Adipocyte (in vitro differentiated cells): Measurements from ENCODE around the gene TMEM132A.
A peak's percentile ranks its signal among the peaks of the same experiment; 100 is the strongest.

Experiments
- DNase-seq: peaks from one replicate; pipeline ENCODE4 v3.0.0-alpha.2; 2015; ENCODE audit warnings: low read depth
- H3K27me3 ChIP-seq: replicated peaks from 2 replicates; pipeline ENCODE4 v1.7.0; 2013; ENCODE audit warnings: mild to moderate bottlenecking, low read length, moderate library complexity; ENCODE audit not compliant: control insufficient read depth, insufficient read depth
- H3K36me3 ChIP-seq: 2 replicates; pipeline ENCODE4 v1.7.0; 2013; ENCODE audit warnings: low read length, mild to moderate bottlenecking, moderate library complexity; ENCODE audit not compliant: control insufficient read depth, insufficient read depth, severe bottlenecking
- H3K4me1 ChIP-seq: 2 replicates; pipeline ENCODE4 v1.7.0; 2013; ENCODE audit warnings: mild to moderate bottlenecking, low read length, moderate library complexity; ENCODE audit not compliant: control insufficient read depth, insufficient read depth
- H3K4me3 ChIP-seq: 2 replicates; pipeline ENCODE4 v1.7.0; 2013; ENCODE audit warnings: mild to moderate bottlenecking, low read length, moderate library complexity
- H3K9ac ChIP-seq: 2 replicates; pipeline ENCODE4 v1.7.0; 2013; ENCODE audit warnings: mild to moderate bottlenecking, low read length, moderate library complexity
- H3K9me3 ChIP-seq: 2 replicates; pipeline ENCODE4 v1.7.0; 2013; ENCODE audit warnings: mild to moderate bottlenecking, low read length, moderate library complexity; ENCODE audit not compliant: control insufficient read depth

The TMEM132A gene

GRCh38 chr11:60923800-60924109 lies 505 bp upstream of the TMEM132A start:
- DNase-seq, result no peak
- H3K9me3 ChIP-seq, result no peaks in the 10 kb centered on the region
- no peak overlapping the region for H3K4me3 ChIP-seq
- peaks cover 28% of the 10 kb centered on the region for H3K36me3 ChIP-seq
- peaks cover 16% of the 10 kb centered on the region for H3K4me1 ChIP-seq
- no peak overlapping the region for H3K9ac ChIP-seq
- peaks cover 9% of the 10 kb centered on the region for H3K27me3 ChIP-seq

GRCh38 chr11:60924906-60925853 lies 920 bp downstream of the TMEM132A start:
- H3K27me3 ChIP-seq, result peaks cover 21% of the 10 kb centered on the region
- H3K4me3 ChIP-seq, result peak overlapping the region; percentile 71
- peaks cover 24% of the 10 kb centered on the region for H3K36me3 ChIP-seq
- peak; percentile 21 for DNase-seq
- peak overlapping the region; percentile 54 for H3K9ac ChIP-seq
- H3K4me1 ChIP-seq, result peaks cover 9% of the 10 kb centered on the region
- no peaks in the 10 kb centered on the region for H3K9me3 ChIP-seq

GRCh38 chr11:60925868-60926267 lies 1.6 kb downstream of the TMEM132A start:
- peaks cover 17% of the 10 kb centered on the region for H3K36me3 ChIP-seq
- no peak overlapping the region for H3K9ac ChIP-seq

GRCh38 chr11:60926500-60926899 lies 2.2 kb downstream of the TMEM132A start:
- Histone ChIP-seq H3K36me3 (peaks cover 11% of the 10 kb centered on the region), H3K4me3 (no peak overlapping the region), H3K4me1 (peaks cover 9% of the 10 kb centered on the region), H3K9ac (no peak overlapping the region), H3K9me3 (no peaks in the 10 kb centered on the region), H3K27me3 (peaks cover 23% of the 10 kb centered on the region)
- no peak for DNase-seq

More at GRCh38 chr11:60925868-60926267, 1.6 kb downstream of the TMEM132A start:
- Histone ChIP-seq H3K9me3 (no peaks in the 10 kb centered on the region), H3K4me1 (peaks cover 9% of the 10 kb centered on the region), H3K27me3 (peaks cover 23% of the 10 kb centered on the region), H3K4me3 (no peak overlapping the region)
- peak; percentile 41 for DNase-seq

GRCh38 chr11:60927061-60927592 lies 2.9 kb downstream of the TMEM132A start:
- DNase-seq, result no peak
- H3K36me3 ChIP-seq, result peaks cover 5% of the 10 kb centered on the region
- H3K9ac ChIP-seq, result no peak overlapping the region
- H3K27me3 ChIP-seq, result peaks cover 23% of the 10 kb centered on the region
- H3K4me3 ChIP-seq, result no peak overlapping the region
- H3K4me1 ChIP-seq, result peaks cover 9% of the 10 kb centered on the region
- H3K9me3 ChIP-seq, result no peaks in the 10 kb centered on the region

GRCh38 chr11:60927600-60927999 lies 3.3 kb downstream of the TMEM132A start:
- peaks cover 9% of the 10 kb centered on the region for H3K4me1 ChIP-seq
- H3K9ac ChIP-seq, result no peak overlapping the region
- no peaks in the 10 kb centered on the region for H3K9me3 ChIP-seq
- no peak overlapping the region for H3K4me3 ChIP-seq
- peaks cover under 1% of the 10 kb centered on the region for H3K36me3 ChIP-seq
- DNase-seq, result no peak
- peaks cover 23% of the 10 kb centered on the region for H3K27me3 ChIP-seq

- no peak for DNase-seq
- Histone ChIP-seq H3K9me3 (no peaks in the 10 kb centered on the region), H3K4me1 (peaks cover 13% of the 10 kb centered on the region), H3K4me3 (no peak overlapping the region), H3K36me3 (no peaks in the 10 kb centered on the region), H3K9ac (no peak overlapping the region), H3K27me3 (peaks cover 23% of the 10 kb centered on the region)
Measured at GRCh38 chr11:60928563-60929001, 4.3 kb downstream of the TMEM132A start.

- Histone ChIP-seq H3K27me3 (peaks cover 21% of the 10 kb centered on the region), H3K4me3 (no peak overlapping the region), H3K36me3 (no peaks in the 10 kb centered on the region), H3K4me1 (peaks cover 5% of the 10 kb centered on the region), H3K9ac (no peak overlapping the region), H3K9me3 (no peaks in the 10 kb centered on the region)
- no peak for DNase-seq
Measured at GRCh38 chr11:60929764-60930163, 5.5 kb downstream of the TMEM132A start.

- H3K4me1 ChIP-seq, result peaks cover 4% of the 10 kb centered on the region
- no peaks in the 10 kb centered on the region for H3K9me3 ChIP-seq
- no peaks in the 10 kb centered on the region for H3K36me3 ChIP-seq
- H3K4me3 ChIP-seq, result no peak overlapping the region
- peaks cover 15% of the 10 kb centered on the region for H3K27me3 ChIP-seq
- H3K9ac ChIP-seq, result no peak overlapping the region
- no peak for DNase-seq
Measured at GRCh38 chr11:60930394-60930793, 6.1 kb downstream of the TMEM132A start.

GRCh38 chr11:60931917-60932316 lies 7.7 kb downstream of the TMEM132A start:
- peaks cover 4% of the 10 kb centered on the region for H3K4me1 ChIP-seq
- peaks cover 13% of the 10 kb centered on the region for H3K27me3 ChIP-seq
- H3K4me3 ChIP-seq, result no peak overlapping the region
- no peaks in the 10 kb centered on the region for H3K36me3 ChIP-seq
- H3K9me3 ChIP-seq, result no peaks in the 10 kb centered on the region
- no peak for DNase-seq
- no peak overlapping the region for H3K9ac ChIP-seq

GRCh38 chr11:60932605-60933356 lies 8.5 kb downstream of the TMEM132A start:
- DNase-seq, result peak; percentile 27
- H3K27me3 ChIP-seq, result peaks cover 13% of the 10 kb centered on the region
- H3K9me3 ChIP-seq, result no peaks in the 10 kb centered on the region
- H3K36me3 ChIP-seq, result no peaks in the 10 kb centered on the region
- no peak overlapping the region for H3K4me3 ChIP-seq
- peaks cover 4% of the 10 kb centered on the region for H3K4me1 ChIP-seq
- H3K9ac ChIP-seq, result no peak overlapping the region
